Right lobe of liver (tissue), 4 donors: ENCODE results near the gene CRYL1.

Experiments used
- POLR2A ChIP-seq: fragments of 450-650 bp; IDR thresholded peaks from one replicate; pipeline ENCODE4 v1.6.1; 2017; ENCODE audit warnings: antibody characterized with exemption, mild to moderate bottlenecking
- TF ChIP-seq, protein P1 (sequence below), 4 donors: fragments of 200-600 bp in 3 of 4; fragments of 450-650 bp in 1 of 4; IDR thresholded peaks; one replicate each; pipeline versions ENCODE4 v1.5.1 to v1.8.0; 2016 to 2022; ENCODE audit warnings: antibody characterized with exemption in 4 of 4, mild to moderate bottlenecking in 2 of 4
- donor health status: DM: no; HTN: no; CAD: no.
- donor health status: DM: no; HTN: no; CAD: no.
- donor health status: DM: no; HTN: yes; CAD: no.

DNA sequence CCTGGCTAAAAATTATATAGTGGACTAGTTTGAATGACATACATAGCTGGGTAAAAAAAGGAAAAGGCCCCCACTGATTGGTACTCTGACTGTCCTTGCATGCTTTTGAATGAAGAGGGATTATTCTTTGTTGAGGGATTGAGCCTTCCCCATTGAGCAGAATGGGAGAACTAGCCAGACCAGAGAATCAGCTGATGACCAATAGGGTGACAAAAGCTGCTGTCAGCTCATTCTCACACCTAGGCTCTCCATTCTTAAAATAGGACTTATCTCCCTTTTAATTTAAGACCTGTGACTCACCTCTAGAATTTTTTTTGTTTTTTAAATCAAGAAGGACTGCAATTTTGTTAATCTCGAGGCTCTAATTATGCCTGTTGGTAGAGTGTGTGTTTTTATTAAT is 79.3 kb downstream of the CRYL1 start:
- TF ChIP-seq, protein P1, sequence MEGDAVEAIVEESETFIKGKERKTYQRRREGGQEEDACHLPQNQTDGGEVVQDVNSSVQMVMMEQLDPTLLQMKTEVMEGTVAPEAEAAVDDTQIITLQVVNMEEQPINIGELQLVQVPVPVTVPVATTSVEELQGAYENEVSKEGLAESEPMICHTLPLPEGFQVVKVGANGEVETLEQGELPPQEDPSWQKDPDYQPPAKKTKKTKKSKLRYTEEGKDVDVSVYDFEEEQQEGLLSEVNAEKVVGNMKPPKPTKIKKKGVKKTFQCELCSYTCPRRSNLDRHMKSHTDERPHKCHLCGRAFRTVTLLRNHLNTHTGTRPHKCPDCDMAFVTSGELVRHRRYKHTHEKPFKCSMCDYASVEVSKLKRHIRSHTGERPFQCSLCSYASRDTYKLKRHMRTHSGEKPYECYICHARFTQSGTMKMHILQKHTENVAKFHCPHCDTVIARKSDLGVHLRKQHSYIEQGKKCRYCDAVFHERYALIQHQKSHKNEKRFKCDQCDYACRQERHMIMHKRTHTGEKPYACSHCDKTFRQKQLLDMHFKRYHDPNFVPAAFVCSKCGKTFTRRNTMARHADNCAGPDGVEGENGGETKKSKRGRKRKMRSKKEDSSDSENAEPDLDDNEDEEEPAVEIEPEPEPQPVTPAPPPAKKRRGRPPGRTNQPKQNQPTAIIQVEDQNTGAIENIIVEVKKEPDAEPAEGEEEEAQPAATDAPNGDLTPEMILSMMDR (IDR thresholded peaks at IDR 0.05) = no peak
- no peak for TF ChIP-seq POLR2A
